ENCODE data around the gene ZNHIT3.

ZNHIT3 gene

DNA sequence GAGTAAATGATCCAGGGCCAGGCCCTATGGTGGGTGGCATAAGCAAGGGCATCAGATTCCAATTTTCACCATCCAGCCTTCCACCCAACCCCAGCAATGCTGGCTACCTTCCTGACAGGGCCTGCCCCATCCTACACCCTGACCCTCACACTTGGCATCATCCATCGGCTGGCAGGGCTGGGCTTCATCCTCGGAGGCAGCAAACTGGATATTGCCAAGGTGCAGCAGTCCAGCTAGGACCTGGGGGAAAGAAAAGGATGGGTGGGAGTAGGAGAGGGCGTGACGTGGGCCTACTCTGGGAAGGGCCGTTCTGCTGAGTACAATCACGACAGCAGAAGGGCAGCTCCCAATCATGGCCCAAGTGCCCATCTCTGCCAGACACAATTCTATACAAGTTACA is 24.7 kb downstream of the ZNHIT3 start:
- no peak for DNase-seq (ENCODE audit: low spot score)

DNA sequence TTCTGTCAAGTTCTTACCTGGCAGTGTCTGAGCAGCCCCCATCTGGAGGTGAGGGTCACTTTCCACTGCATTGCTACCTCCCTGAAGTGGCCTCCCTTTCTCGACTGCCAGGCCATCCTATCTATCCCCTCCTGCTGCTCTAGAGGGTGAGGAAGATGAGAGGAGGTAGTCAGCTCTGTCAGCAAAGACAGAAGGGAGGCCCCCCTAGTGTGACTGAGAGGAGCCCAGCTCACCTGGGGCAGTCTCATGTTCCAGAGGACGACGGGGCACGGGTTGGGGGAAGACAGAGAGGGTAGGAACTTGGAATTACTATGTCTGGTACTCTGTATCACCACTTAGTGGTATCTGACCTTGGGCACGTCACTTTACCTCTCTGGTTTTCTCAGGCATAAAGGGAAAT is 26.2 kb downstream of the ZNHIT3 start:
- DNase-seq (ENCODE audit: low spot score), result no peak

- no peak for DNase-seq (ENCODE audit: low spot score)
These were observed 28.4 kb downstream of the ZNHIT3 start for GRCh38 chr17:36514856-36515255.

DNA sequence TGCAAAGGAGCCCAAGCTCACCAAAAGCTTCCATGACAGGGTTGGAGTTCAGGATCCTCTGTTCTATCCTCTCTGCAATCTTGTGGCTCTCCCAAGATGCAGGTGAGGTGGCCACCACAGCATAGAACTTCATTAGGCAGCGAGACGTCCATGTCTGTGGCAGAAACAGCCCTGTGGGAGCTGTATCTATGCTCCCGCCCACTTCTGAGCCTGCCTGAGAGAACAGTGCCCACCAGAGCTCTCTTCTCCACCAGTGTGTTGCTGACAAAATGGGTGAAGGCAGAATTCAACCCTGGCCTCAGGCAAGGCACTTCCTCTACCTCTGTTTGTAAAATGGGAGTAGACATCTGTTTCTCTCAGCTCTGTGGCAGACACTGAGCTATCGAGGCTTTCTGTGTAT is 29.4 kb downstream of the ZNHIT3 start:
- DNase-seq (ENCODE audit: low spot score), result no peak

DNA sequence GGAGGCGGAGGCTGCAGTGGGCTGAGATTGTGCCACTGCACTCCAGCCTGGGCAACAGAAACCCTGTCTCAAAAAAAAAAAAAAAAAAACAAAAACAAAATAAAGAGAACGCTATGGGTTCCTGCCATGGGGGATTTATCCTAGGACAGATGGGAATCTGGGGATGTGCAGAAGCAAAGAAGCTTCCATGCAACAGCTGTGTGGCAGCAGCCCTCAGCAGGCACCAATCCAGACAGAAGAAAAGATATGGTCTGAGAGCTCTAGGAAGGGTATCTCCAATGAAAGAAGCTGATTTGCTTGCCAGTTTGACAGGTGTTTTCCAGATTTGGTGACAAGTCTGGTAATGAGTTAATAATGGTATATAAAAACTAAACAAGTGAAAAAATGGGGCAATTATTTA is 36.6 kb downstream of the ZNHIT3 start:
- DNase-seq (ENCODE audit: low spot score), result no peak

GRCh38 chr17:36524428-36524876 is 38.0 kb downstream of the ZNHIT3 start:
- no peak for DNase-seq (ENCODE audit: low spot score)

- DNase-seq (ENCODE audit: low spot score), result peak; percentile 23
These were observed 38.6 kb downstream of the ZNHIT3 start for GRCh38 chr17:36525113-36525512.

GRCh38 chr17:36525888-36526287 is 39.4 kb downstream of the ZNHIT3 start:
- peak; percentile 3 for DNase-seq (ENCODE audit: low spot score)

DNA sequence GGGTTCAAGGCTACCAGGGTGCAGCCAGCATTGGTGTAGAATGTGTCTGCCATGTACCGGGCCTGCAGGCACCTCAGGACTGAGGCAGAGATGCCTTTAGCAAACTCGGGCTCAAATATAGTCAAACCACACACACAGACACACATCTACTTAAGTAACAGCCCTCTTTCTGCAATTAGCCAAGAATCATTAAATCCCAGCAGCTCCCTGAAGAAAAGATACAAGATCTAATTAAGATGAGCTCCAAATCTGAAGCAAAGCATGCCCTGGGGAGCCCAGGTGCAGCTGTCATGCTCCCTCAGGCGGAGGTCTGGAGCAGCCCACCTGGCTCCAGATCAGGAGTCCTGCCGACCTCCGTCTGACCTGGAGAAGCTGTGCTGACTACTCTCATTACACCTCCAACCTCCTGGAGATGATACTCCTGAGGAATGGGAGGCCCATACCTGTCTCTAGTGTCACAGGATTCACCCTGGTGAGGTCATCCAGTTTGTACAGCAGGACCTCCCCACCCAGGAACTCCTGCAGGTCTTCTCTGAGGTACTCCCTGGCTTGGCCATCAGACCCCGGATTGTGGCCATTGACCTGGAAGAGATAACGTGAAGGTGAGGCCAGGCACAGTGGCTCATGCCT is 41.3 kb downstream of the ZNHIT3 start:
- no peak for DNase-seq (ENCODE audit: low spot score)

DNA sequence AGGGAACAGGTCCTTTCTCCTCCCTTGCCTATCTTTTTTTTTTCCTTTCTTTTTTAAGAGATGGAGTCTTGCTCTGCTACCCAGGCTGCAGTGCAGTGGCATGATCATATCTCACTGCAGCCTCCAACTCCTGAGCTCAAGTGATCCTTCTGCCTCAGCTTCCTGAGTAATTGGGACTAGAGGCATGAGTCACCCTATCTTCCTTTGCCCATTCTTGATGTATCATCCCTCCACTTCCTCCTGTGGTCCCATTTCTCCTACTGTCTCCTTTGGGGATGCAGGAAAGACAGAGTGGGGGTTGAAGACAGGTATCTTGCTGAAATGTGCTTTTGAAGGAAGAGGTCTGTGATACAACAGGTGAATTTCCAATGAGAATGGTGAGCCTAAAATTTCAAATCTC is 42.6 kb downstream of the ZNHIT3 start:
- peak; percentile 36 for DNase-seq (ENCODE audit: low spot score)

- no peak for DNase-seq (ENCODE audit: low spot score)
These were observed 46.0 kb downstream of the ZNHIT3 start for GRCh38 chr17:36532435-36532975.

DNA sequence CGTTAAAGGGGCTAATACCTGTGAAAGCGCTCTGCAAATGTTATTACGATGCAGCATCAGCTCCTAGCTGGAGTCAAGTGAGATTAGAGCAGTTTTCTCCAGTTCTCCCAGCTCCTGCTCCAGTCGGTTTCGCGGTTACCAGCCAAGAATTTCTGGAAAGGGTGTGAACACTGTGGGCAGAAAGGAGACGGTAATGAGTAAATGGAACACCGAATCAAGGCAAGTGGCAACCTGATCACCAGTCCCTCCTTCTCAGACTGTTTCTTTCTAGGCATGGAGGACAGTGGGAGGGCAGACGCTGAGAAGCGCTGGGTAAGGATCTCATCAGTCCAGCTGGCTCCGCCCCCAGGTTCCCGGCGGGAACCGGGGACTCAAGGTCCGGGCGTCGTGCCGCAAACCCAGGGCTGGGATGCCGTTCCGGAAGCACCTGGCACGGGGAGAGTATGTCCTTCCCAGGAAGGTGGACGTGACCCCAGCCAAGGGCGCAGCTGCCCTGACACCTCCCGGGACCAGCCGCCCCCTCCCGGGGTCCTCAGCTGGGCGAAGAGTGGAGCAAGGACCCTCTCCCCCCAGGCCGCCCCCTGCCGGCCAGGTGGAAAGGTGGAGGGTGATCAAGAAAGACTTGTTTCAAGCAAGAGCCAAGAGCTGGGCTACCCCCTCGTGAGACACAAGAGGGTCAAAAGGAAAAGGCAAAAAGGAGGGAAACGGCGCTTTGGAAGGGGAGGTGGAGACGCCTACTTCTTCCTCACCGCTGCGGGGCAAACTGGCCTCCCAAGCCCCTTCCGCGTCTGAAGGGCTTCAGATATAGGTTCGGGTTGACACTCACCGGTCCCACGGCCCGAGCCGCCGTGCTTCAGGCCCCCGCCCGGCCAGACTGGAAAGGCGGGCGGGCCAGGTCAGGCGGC is 47.7 kb downstream of the ZNHIT3 start:
- DNase-seq (ENCODE audit: low spot score), result peak; percentile 69

DNA sequence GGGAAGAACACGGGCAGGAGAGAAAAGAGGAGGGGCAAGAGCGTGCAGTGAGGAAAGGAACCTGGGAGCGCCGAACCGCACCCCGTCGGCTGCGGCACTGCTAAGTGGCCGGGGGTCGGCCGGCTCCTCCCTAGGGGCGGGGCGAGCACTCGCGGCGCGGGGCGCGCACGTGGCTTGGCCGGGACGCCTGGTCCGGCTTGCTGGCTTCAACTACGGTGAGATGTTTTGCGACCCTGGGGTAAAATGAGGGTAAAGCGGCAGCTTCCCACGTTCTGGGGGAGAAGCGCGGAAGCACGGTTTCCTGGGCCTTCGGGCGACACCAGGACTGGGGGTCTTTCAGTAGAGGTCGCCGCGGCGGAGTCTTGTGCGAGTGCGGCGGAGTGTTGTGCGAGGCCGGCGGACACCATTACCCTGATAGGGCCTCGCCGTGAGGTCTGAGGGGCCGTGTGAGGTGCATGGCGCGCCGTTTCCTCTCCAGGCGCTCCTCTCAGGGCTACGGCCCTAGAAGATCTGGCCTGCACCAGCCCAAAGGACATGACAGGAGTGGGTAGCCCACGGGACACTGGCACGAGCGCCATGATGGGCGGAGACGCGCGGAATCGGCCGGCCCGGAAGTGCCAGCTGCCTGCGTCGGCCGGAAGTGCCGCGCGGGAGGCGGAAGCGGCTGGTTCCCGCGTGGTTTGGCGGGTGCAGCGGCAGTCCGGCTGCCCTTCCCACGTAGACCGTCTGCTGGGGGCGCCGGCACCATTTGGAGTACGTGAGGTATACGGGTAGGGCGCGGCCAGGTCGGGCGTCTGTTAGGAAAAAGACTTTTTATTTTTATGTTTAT is 48.6 kb downstream of the ZNHIT3 start, which contains the start of the genes MYO19 and PIGW:
MYO19 (minus strand) TSS at position 29 of the 829 bp plus-strand sequence. CDS start 2,330 bp downstream, outside the sequence.
PIGW (plus strand) TSS at position 148 of the 829 bp plus-strand sequence. CDS start 2,115 bp downstream, outside the sequence.
- peak; percentile 94 for DNase-seq (ENCODE audit: low spot score)

- no peak for DNase-seq (ENCODE audit: low spot score)
These were observed 49.2 kb downstream of the ZNHIT3 start for GRCh38 chr17:36535669-36536081.

- no peak for DNase-seq (ENCODE audit: low spot score)
These were observed 54.2 kb downstream of the ZNHIT3 start for GRCh38 chr17:36540696-36541095.

DNA sequence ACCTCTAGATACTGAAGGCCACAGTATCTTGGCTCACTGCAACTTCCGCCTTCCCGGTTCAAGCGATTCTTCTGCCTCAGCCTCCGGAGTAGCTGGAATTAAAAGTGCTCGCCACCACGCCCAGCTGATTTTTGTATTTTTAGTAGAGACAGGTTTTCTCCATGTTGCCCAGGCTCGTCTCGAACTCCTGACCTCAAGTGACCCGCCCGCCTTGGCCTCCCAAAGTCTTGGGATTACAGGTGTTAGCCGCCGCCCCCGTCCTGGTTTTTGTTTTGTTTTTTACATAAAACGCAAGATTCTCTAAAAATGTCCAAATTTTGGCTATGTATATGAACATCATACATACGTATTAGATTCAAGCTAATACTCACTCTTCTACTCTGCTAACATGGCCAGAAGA is 56.3 kb downstream of the ZNHIT3 start:
- no peak for DNase-seq (ENCODE audit: low spot score)

DNA sequence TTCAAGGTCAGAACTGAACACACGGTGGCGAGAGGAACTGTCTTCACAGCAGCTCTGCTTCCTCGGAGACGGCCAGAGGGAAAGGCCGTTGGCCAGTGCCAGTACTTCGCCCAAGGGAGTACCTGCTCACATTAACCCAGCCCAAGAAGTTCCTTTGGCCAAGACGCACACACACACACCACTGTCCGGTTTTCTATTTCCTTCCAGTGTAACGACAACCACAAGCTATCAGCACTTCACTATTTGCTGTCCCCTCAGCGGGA is 57.5 kb downstream of the ZNHIT3 start:
- DNase-seq (ENCODE audit: low spot score), result peak; percentile 46

- DNase-seq (ENCODE audit: low spot score), result peak; percentile 96
These were observed 58.0 kb downstream of the ZNHIT3 start, which contains the start of gene GGNBP2 for GRCh38 chr17:36544307-36545076. TSS of gene GGNBP2 (plus strand) at chr17:36544919. CDS start at chr17:36545725, 806 bp downstream.

DNA sequence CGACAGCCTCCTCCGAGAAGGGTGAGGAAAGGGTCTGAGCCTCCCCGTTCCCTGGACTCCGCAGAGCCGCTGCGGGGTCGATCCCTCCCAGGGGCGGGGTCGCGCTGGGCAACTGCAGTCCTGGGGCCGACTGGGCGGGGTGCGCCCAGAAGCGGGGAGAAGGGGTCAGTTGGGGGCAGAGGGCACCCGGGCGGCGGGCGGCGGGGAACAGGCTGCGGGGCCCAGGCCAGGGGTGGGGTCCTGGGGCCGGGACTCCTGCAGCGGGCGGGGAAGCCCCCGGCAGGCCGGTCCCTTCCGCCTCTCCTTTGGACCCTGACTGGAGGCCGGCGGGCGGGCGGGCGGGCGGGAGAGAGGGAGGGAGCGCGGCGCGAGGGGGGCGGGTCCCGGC is 58.6 kb downstream of the ZNHIT3 start:
- DNase-seq (ENCODE audit: low spot score), result no peak
